ENCODE results near the gene BLTP2. TPM values are rescaled to one million over a fixed set of nuclear protein-coding genes. Genes with fewer than 3 reads are reported as not detected.

Gene BLTP2
- total and polyA plus RNA-seq, 2 of the 13 experiments (the other 11 are each of a cell fraction or from before 2014, with no cell fraction given): 66.7 to 80.9 TPM

DNA sequence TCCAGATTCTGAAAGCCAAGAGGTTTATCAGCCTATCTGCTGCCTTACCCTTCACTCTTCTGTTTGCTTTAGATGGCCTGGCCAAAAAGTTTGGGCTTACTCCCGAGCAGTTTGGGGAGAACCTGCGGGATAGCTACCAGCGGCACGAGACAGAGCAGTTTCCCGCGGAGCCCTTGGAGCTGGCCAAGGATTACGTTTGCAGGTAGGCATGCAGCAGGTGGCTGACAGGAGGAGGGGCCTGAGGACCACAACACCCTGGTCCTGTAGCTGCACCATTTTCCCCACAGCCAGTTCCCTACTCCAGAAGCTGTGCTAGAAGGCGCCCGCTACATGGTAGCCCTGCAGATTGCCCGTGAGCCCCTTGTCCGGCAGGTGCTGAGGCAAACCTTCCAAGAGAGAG, 37.7 kb upstream of the BLTP2 start:
- 98% methylated on average over 8 of the region's 11 CpGs for WGBS (ENCODE audit: low lambda C conversion rate)
- in situ Hi-C loops (cut with HindIII; ENCODE audit: extremely low pct_ligation_motif_present, low pct_unique_long_range_greater_than_20kb): no loop called here
- Histone ChIP-seq H3K27ac (ENCODE audit: extremely low read length, insufficient read depth, low read length) (no peak overlapping the region), H3K36me3 (replicated peaks in 1 of 2; ENCODE audit: control insufficient read depth in 1 of 2, insufficient read depth in 2 of 2, low read length in 2 of 2) (peaks cover 53 to 85% of the 10 kb centered on the region in 2 experiments), H3K4me1 (ENCODE audit: insufficient read depth, low read length) (no peaks in the 10 kb centered on the region), H3K4me2 (ENCODE audit: low read depth, low read length) (no peak overlapping the region), H3K4me3 (replicated peaks in 1 of 3; ENCODE audit: insufficient read depth in 1 of 3, low read depth in 2 of 3, low read length in 3 of 3) (no peak overlapping the region), H3K9ac (ENCODE audit: insufficient read depth, low read depth, low read length) (no peak overlapping the region), H2AFZ (ENCODE audit: low read length) (no peak overlapping the region), H4K20me1 (ENCODE audit: insufficient read depth, low read length) (no peaks in the 10 kb centered on the region), H3K9me3 (ENCODE audit: low read length) (no peaks in the 10 kb centered on the region), H3K79me2 (ENCODE audit: insufficient read depth, low read length) (no peaks in the 10 kb centered on the region), H3K27me3 (ENCODE audit: control insufficient read depth in 1 of 2, insufficient read depth in 2 of 2, low read length in 2 of 2) (no peaks in the 10 kb centered on the region)
- BruUV-seq (replicated peaks): no TSS peak
- ChIA-PET POLR2A (interaction anchor here (0.8 to 1.8 kb wide), 3 partner anchors 20 to 39 kb away, joined by 3 to 4 read pairs (median 3); partner anchors contain the start of genes RPL23A, SDF2 and SUPT6H), CTCF (ENCODE audit: low intra/inter-chr PET ratio, low total read pairs) (no interaction called here)
- ATAC-seq: no peak
- DNase-seq (ENCODE audit: low spot score): no peak
- intact Hi-C loops (cut with micrococcal nuclease; ENCODE audit: unreplicated experiment): no loop called here
- TF ChIP-seq HOXA7 (CRISPR knock-in tag; IDR thresholded peaks at IDR 0.05) (no peak), NFE2L1 (CRISPR knock-in tag; IDR thresholded peaks at IDR 0.05; ENCODE audit: borderline replicate concordance) (no peak), MAFG (CRISPR knock-in tag; IDR thresholded peaks at IDR 0.05) (no peak), ZNF761 (CRISPR knock-in tag; conservative IDR thresholded peaks at IDR 0.05) (no peak), SOX5 (CRISPR knock-in tag; IDR thresholded peaks at IDR 0.05; ENCODE audit: borderline replicate concordance) (no peak)
- TF ChIP-seq, protein P1, sequence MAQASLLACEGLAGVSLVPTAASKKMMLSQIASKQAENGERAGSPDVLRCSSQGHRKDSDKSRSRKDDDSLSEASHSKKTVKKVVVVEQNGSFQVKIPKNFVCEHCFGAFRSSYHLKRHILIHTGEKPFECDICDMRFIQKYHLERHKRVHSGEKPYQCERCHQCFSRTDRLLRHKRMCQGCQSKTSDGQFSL (CRISPR knock-in tag; IDR thresholded peaks at IDR 0.05): no peak
- TF ChIP-seq, protein P2, sequence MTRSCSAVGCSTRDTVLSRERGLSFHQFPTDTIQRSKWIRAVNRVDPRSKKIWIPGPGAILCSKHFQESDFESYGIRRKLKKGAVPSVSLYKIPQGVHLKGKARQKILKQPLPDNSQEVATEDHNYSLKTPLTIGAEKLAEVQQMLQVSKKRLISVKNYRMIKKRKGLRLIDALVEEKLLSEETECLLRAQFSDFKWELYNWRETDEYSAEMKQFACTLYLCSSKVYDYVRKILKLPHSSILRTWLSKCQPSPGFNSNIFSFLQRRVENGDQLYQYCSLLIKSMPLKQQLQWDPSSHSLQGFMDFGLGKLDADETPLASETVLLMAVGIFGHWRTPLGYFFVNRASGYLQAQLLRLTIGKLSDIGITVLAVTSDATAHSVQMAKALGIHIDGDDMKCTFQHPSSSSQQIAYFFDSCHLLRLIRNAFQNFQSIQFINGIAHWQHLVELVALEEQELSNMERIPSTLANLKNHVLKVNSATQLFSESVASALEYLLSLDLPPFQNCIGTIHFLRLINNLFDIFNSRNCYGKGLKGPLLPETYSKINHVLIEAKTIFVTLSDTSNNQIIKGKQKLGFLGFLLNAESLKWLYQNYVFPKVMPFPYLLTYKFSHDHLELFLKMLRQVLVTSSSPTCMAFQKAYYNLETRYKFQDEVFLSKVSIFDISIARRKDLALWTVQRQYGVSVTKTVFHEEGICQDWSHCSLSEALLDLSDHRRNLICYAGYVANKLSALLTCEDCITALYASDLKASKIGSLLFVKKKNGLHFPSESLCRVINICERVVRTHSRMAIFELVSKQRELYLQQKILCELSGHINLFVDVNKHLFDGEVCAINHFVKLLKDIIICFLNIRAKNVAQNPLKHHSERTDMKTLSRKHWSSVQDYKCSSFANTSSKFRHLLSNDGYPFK (CRISPR knock-in tag; IDR thresholded peaks at IDR 0.05; ENCODE audit: borderline replicate concordance): no peak
- FAIRE-seq: no peak
